Gastrocnemius medialis (tissue), 4 donors: ENCODE measurements around the gene RIMBP2.

Source experiments
- POLR2A ChIP-seq, 2 donors: fragments of 450-650 bp; IDR thresholded peaks; one replicate each; pipeline ENCODE4 v1.6.1; 2017; ENCODE audit warnings: antibody characterized with exemption in 2 of 2, mild to moderate bottlenecking in 2 of 2, moderate library complexity in 2 of 2
- TF ChIP-seq, protein P1 (sequence below), 5 experiments: fragments of 450-650 bp in 3 of 5; fragments of 200-600 bp in 2 of 5; sonication (generic) in 2 of 5; IDR thresholded peaks in 4 of 5; conservative IDR thresholded peaks in 1 of 5; 1 replicate in 4 of 5; 2 replicates in 1 of 5; pipeline ENCODE4 v1.5.1; 2016 to 2019; ENCODE audit warnings: antibody characterized with exemption in 5 of 5, mild to moderate bottlenecking in 3 of 5, moderate library complexity in 3 of 5

DNA sequence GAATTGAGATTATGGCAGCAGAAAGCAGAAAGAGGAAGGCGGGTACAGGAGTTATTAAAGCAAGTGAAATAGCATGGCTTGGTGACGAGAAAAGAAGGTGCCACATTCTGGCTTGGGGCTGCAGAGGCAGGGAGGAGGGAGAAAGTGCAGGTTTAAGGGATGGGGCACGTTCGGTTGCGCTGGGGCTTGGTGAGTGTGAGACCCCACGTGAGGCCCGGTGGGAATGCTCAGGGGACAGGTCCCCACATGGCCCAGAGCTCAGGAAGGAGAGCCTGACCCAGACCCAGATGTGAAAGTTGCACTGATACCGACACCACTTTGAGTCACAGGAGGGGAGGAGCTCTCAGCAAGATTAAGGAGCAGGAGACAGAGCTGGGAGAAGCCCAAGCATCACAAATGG is 191.3 kb downstream of the RIMBP2 start:
- TF ChIP-seq, protein P1, sequence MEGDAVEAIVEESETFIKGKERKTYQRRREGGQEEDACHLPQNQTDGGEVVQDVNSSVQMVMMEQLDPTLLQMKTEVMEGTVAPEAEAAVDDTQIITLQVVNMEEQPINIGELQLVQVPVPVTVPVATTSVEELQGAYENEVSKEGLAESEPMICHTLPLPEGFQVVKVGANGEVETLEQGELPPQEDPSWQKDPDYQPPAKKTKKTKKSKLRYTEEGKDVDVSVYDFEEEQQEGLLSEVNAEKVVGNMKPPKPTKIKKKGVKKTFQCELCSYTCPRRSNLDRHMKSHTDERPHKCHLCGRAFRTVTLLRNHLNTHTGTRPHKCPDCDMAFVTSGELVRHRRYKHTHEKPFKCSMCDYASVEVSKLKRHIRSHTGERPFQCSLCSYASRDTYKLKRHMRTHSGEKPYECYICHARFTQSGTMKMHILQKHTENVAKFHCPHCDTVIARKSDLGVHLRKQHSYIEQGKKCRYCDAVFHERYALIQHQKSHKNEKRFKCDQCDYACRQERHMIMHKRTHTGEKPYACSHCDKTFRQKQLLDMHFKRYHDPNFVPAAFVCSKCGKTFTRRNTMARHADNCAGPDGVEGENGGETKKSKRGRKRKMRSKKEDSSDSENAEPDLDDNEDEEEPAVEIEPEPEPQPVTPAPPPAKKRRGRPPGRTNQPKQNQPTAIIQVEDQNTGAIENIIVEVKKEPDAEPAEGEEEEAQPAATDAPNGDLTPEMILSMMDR (IDR thresholded peaks at IDR 0.05 in 4 of 5, conservative IDR thresholded peaks at IDR 0.05 in 1 of 5) = no peak
- TF ChIP-seq POLR2A (IDR thresholded peaks at IDR 0.05) = no peak
